Stomach (tissue), 4 donors: ENCODE data around the gene CLSTN1.

Experiments used
- EP300 ChIP-seq: sonication (generic); formaldehyde crosslinking; IDR thresholded peaks from one replicate; pipeline ENCODE4 v1.6.1; 2017; ENCODE audit warnings: antibody characterized with exemption
- POLR2A ChIP-seq, 4 donors: fragments of 450-650 bp; IDR thresholded peaks; one replicate each; pipeline ENCODE4 v1.6.1; 2016; ENCODE audit warnings: antibody characterized with exemption in 4 of 4, control low read depth in 2 of 4, mild to moderate bottlenecking in 1 of 4, moderate library complexity in 1 of 4
- POLR2AphosphoS5 ChIP-seq, 3 donors: sonication (generic); formaldehyde crosslinking; IDR thresholded peaks; one replicate each; pipeline ENCODE4 v1.6.1; 2016; ENCODE audit warnings: antibody characterized with exemption in 3 of 3
- TF ChIP-seq, protein P1 (sequence below), 7 experiments: fragments of 450-650 bp in 4 of 7; fragments of 200-600 bp in 3 of 7; sonication (generic) in 3 of 7; IDR thresholded peaks; one replicate each; pipeline ENCODE4 v1.5.1; 2016 to 2019; ENCODE audit warnings: antibody characterized with exemption in 7 of 7, control low read depth in 2 of 7, mild to moderate bottlenecking in 1 of 7

DNA sequence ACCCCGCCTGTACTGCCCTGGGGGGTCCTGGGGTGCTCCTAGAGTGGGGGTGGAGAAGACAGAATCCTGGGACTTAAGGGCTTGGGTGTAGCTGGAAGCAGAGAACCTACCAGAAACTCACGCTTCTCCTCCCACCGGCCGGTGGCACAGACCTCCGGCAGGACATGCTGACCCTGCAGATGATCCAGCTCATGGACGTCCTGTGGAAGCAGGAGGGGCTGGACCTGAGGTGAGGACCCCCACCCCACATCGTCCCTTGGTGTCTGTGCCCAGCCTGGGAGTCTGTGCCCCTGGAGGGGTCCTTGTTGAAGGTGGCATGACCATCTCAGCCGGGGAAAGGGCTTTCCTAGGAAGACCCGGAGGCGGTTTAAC lies 101.4 kb downstream of the CLSTN1 start:
- TF ChIP-seq POLR2A (IDR thresholded peaks at IDR 0.05) = no peak
- TF ChIP-seq, protein P1, sequence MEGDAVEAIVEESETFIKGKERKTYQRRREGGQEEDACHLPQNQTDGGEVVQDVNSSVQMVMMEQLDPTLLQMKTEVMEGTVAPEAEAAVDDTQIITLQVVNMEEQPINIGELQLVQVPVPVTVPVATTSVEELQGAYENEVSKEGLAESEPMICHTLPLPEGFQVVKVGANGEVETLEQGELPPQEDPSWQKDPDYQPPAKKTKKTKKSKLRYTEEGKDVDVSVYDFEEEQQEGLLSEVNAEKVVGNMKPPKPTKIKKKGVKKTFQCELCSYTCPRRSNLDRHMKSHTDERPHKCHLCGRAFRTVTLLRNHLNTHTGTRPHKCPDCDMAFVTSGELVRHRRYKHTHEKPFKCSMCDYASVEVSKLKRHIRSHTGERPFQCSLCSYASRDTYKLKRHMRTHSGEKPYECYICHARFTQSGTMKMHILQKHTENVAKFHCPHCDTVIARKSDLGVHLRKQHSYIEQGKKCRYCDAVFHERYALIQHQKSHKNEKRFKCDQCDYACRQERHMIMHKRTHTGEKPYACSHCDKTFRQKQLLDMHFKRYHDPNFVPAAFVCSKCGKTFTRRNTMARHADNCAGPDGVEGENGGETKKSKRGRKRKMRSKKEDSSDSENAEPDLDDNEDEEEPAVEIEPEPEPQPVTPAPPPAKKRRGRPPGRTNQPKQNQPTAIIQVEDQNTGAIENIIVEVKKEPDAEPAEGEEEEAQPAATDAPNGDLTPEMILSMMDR (IDR thresholded peaks at IDR 0.05) = no peak
- TF ChIP-seq POLR2AphosphoS5 (IDR thresholded peaks at IDR 0.05) = no peak
- TF ChIP-seq EP300 = no peak
